Muscle layer of duodenum (tissue), 2 donors: ENCODE data around the gene SLC25A22.
A peak's percentile ranks its signal among the peaks of the same experiment; 100 is the strongest.

Experiments
- H3K27ac ChIP-seq: one replicate; pipeline ENCODE4 v1.7.0; 2013; ENCODE audit warnings: mild to moderate bottlenecking, low read length
- H3K27me3 ChIP-seq: one replicate; pipeline ENCODE4 v1.7.0; 2013; ENCODE audit warnings: low read depth, mild to moderate bottlenecking, control low read depth, low read length
- H3K36me3 ChIP-seq, 2 donors: one replicate each; pipeline ENCODE4 v1.7.0; 2013; ENCODE audit warnings: low read length in 2 of 2, control low read depth in 1 of 2, mild to moderate bottlenecking in 1 of 2; ENCODE audit not compliant: insufficient read depth in 2 of 2, control insufficient read depth in 1 of 2
- H3K4me1 ChIP-seq, 2 donors: one replicate each; pipeline ENCODE4 v1.7.0; 2013; ENCODE audit warnings: low read length in 2 of 2, mild to moderate bottlenecking in 2 of 2, control low read depth in 1 of 2, moderate library complexity in 1 of 2; ENCODE audit not compliant: insufficient read depth in 2 of 2, control insufficient read depth in 1 of 2
- H3K4me3 ChIP-seq, 2 donors: one replicate each; pipeline ENCODE4 v1.7.0; 2013; ENCODE audit warnings: low read length in 2 of 2, low read depth in 1 of 2, mild to moderate bottlenecking in 1 of 2
- H3K9me3 ChIP-seq, 2 donors: one replicate each; pipeline ENCODE4 v1.7.0; 2013; ENCODE audit warnings: low read length in 2 of 2, control low read depth in 1 of 2, mild to moderate bottlenecking in 1 of 2; ENCODE audit not compliant: control insufficient read depth in 1 of 2
- donor health status: healthy.

SLC25A22 gene

GRCh38 chr11:819129-819931, 21.2 kb upstream of the SLC25A22 start:
- Histone ChIP-seq H3K27ac (peak overlapping the region; percentile 72), H3K4me1 (peaks cover 11 to 27% of the 10 kb centered on the region in 2 donors), H3K4me3 (peak overlapping the region; percentile 46 to 83), H3K9me3 (no peaks in the 10 kb centered on the region), H3K27me3 (no peaks in the 10 kb centered on the region), H3K36me3 (peaks cover 0 to 16% of the 10 kb centered on the region in 2 donors)

DNA sequence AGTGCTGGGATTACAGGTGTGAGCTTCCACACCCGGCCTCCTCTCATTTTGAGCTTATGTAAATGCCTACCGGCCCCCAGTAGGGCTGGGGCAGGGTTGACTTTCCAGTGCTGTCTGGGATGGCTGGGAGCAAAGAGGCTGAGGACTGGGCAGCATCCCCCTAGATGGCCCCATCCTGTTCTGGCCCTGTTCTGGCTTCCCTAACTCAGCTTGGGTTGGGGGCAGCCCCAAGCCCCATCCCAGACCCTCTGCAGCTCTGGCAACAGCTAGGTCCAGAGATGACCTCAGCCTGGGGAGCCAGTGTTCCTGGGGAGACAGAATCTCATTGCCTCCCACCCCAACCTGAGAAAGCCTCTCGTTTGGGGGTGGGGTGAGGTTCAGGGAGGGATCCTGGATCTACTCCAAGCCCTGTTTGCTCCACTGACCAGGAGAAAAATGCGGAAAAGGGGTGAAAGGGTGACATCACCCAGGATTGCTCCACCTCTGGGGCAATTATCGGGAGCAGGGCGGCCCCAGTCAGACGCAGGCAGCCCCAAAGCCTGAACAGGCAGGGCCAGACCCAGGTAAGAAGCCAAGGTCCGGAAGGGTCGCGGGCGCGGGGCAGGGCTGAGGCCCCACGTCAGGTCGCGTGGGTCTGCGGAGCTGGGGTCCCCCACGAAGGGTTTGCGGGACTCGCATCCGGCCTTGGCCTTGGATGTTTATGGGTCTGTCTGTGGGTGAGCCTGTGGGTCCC, 20.5 kb upstream of the SLC25A22 start, which contains the start of gene PNPLA2:
TSS of gene PNPLA2 (plus strand) at position 519 of the 733 bp plus-strand sequence. CDS start 805 bp downstream, outside the sequence.
- Histone ChIP-seq H3K9me3 (no peaks in the 10 kb centered on the region), H3K36me3 (peaks cover 3 to 15% of the 10 kb centered on the region in 2 donors), H3K27me3 (no peaks in the 10 kb centered on the region), H3K4me1 (peaks cover 11 to 27% of the 10 kb centered on the region in 2 donors), H3K27ac (peak within 1 kb of the TSS; percentile 72), H3K4me3 (peak within 1 kb of the TSS; percentile 46 to 83)

DNA sequence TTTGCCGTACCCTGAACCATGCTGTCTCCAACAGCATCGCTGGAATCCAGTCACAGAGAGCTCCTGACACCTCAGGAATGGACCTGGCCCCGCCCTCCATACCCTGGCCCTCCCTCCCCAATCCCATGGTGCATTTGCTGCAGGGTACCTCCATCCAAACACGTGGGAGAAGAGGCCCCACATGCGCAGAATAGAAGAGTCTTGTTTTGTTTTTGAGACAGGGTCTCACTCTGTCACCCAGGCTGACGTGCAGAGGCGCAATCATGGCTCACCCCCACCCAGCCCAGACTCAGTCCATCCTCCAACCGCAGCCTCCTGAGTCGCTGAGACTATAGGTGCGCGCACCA, 18.3 kb upstream of the SLC25A22 start:
- no peak overlapping the region for H3K4me3 ChIP-seq
- H3K27me3 ChIP-seq: no peaks in the 10 kb centered on the region
- no peaks in the 10 kb centered on the region for H3K9me3 ChIP-seq
- peaks cover 24 to 28% of the 10 kb centered on the region in 2 donors for H3K36me3 ChIP-seq
- no peak overlapping the region for H3K27ac ChIP-seq
- peaks cover 9 to 25% of the 10 kb centered on the region in 2 donors for H3K4me1 ChIP-seq

- Histone ChIP-seq H3K9me3 (no peaks in the 10 kb centered on the region), H3K36me3 (peaks cover 27 to 31% of the 10 kb centered on the region in 2 donors), H3K27me3 (no peaks in the 10 kb centered on the region), H3K4me3 (no peak overlapping the region), H3K4me1 (peaks cover 9 to 25% of the 10 kb centered on the region in 2 donors), H3K27ac (no peak overlapping the region)
Measured at GRCh38 chr11:815675-816432, 17.8 kb upstream of the SLC25A22 start.

DNA sequence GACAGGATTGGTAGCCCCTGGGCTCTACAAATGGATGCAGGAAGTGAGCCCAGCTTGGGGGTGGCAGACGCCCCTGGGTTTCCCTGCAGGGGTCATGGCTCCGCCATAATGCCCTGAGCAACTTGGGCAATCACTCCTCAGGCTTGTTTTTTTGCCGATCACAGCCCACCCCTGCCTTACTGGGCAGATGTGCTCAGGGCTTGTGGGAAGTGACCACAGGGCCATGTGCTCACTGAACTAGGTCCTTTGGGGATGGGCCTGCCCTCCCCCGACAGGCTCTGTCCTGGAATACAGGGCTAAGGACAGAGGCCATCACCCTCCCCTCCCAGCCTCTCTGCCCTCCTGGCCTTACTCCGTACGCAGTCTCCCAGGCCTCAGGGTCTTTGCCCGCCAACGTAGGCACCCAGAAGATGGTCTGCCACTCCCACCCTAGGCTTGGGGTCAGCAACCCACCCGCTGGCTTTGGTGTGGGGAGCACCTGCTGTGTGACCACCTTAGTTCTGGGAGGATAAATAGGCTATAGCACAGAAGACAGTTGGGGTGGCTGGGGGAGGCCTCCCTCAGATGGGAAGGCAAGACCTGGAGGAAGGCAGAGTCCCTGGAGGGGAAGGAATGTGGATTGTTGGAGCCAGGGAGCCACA, 15.5 kb upstream of the SLC25A22 start:
- no peaks in the 10 kb centered on the region for H3K27me3 ChIP-seq
- H3K4me3 ChIP-seq: no peak overlapping the region
- H3K36me3 ChIP-seq: peaks cover 27 to 41% of the 10 kb centered on the region in 2 donors
- H3K4me1 ChIP-seq: peaks cover 7 to 22% of the 10 kb centered on the region in 2 donors
- H3K27ac ChIP-seq: no peak overlapping the region
- no peaks in the 10 kb centered on the region for H3K9me3 ChIP-seq

DNA sequence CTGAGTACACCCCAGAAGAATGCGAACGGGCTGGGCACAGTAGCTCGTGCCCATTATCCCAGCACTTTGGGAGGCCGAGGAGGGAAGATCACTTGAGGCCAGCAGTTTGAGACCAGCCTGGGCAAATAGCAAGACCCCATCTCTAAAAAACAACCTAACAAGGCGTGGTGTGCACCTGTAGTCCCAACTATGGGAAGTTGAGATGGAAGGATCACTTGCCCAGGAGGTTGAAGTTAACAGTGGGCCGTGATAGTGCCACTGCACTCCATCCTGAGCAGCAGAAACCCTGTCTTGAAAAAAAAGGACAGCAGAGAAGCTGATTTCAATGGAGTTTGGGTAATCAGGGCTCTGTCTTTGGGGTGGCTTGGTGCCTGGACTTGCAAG, 15.0 kb upstream of the SLC25A22 start:
- H3K9me3 ChIP-seq: no peaks in the 10 kb centered on the region
- peaks cover 27 to 41% of the 10 kb centered on the region in 2 donors for H3K36me3 ChIP-seq
- no peaks in the 10 kb centered on the region for H3K27me3 ChIP-seq
- no peak overlapping the region for H3K27ac ChIP-seq
- H3K4me1 ChIP-seq: peaks cover 7 to 25% of the 10 kb centered on the region in 2 donors
- H3K4me3 ChIP-seq: no peak overlapping the region

DNA sequence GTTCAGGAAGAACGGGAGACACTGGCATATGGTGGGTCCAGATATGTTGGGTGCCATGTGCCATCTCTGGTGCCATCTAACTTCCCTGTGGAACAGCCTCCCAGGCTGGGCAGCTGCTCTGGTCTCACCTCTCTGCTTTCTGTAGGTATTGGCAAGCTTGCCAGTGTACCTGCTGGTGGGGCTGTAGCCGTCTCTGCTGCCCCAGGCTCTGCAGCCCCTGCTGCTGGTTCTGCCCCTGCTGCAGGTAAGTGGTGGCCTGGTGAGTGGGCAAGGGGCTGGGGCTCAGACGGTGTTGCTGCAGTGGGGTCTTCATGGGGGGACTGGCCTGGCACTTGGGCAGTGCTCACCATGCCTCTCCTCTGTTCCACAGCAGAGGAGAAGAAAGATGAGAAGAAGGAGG, 14.3 kb upstream of the SLC25A22 start:
- no peaks in the 10 kb centered on the region for H3K9me3 ChIP-seq
- H3K4me1 ChIP-seq: peaks cover 7 to 27% of the 10 kb centered on the region in 2 donors
- peaks cover 27 to 41% of the 10 kb centered on the region in 2 donors for H3K36me3 ChIP-seq
- no peaks in the 10 kb centered on the region for H3K27me3 ChIP-seq
- H3K27ac ChIP-seq: no peak overlapping the region
- no peak overlapping the region for H3K4me3 ChIP-seq

DNA sequence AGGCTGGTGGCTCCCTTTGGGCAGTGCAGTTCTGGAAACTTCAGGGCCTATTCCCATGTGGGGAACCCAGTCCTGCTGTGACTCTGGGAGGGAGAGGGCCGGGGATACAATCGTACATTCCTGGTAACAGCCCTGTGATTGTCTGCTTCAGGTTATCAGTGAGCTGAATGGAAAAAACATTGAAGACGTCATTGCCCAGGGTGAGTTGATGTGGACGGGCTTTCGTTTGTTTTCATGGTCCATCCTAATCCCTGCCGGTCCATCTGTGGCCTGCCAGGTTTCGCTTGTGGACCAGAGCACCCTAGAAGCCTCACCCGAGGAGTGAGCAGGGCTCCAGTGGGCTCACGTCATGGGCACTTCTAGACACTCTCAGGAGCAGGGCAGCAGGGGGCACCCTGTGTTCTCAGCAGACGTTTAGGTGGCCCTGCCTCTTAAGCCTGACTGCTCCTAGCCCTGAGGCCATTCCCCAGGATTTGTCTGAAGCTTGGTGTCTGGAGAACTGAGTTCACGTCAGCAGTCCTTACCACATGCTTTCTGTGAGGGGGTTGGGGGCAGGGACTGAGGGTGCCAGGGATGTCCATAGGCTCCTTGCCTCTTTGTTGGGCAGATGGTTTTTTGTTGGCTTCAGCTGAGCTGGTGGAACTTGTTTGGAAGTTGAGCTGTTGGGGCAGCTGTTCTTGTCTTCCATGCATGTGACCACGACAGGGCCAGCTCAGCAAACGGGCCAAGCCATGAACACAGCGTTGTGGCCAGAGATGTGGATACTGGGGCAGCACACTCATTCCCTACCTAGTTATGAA, 13.6 kb upstream of the SLC25A22 start:
- H3K27me3 ChIP-seq: no peaks in the 10 kb centered on the region
- peak overlapping the region; percentile 21 for H3K27ac ChIP-seq
- H3K9me3 ChIP-seq: no peaks in the 10 kb centered on the region
- peak overlapping the region in 1 of 2 donors; percentile 86 for H3K4me3 ChIP-seq
- peaks cover 27 to 41% of the 10 kb centered on the region in 2 donors for H3K36me3 ChIP-seq
- H3K4me1 ChIP-seq: peaks cover 7 to 27% of the 10 kb centered on the region in 2 donors

GRCh38 chr11:810040-810567, 12.0 kb upstream of the SLC25A22 start:
- Histone ChIP-seq H3K27ac (peak overlapping the region; percentile 99), H3K4me3 (peak overlapping the region; percentile 86 to 94), H3K4me1 (peaks cover 7 to 27% of the 10 kb centered on the region in 2 donors), H3K9me3 (no peaks in the 10 kb centered on the region), H3K36me3 (peaks cover 27 to 41% of the 10 kb centered on the region in 2 donors), H3K27me3 (no peaks in the 10 kb centered on the region)
